NCI-H774 (cell line): Measurements from ENCODE around the gene TANGO2.

ENCODE experiments used
- DNase-seq: peaks from one replicate; lab custom pipeline; 2025; lab: John Stamatoyannopoulos, UW

The TANGO2 gene

GRCh38 chr22:20044495-20045151 is 23.7 kb downstream of the TANGO2 start:
- no peak for DNase-seq

GRCh38 chr22:20046730-20047129 is 25.8 kb downstream of the TANGO2 start:
- no peak for DNase-seq

- DNase-seq = no peak
These were observed 31.0 kb downstream of the TANGO2 start for GRCh38 chr22:20051927-20052308.

- DNase-seq = no peak
These were observed 31.7 kb downstream of the TANGO2 start for GRCh38 chr22:20052309-20053259.

GRCh38 chr22:20053407-20054033 is 32.6 kb downstream of the TANGO2 start:
- no peak for DNase-seq

- DNase-seq = no peak
These were observed 33.1 kb downstream of the TANGO2 start for GRCh38 chr22:20054034-20054427.

DNA sequence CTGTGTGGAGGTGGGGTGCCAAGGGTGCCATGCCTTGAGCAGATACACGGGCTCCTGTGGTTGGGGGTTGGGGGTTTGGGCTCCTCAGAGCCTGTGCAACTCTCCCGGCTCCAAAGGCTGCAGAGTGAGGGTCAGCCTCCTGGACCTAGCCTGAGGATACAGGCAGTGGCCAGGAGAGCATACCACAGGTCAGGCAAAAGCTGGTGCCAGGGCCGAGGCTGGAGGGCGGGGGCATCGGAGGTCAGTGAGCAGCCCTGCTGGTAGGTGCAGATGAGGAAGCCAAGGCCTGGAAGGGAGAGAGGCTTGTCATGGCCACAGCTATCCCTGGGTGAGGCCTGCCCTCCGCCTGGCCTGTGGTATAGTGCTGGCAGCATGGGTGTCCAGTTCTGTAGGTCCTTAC is 33.6 kb downstream of the TANGO2 start:
- DNase-seq = no peak

DNA sequence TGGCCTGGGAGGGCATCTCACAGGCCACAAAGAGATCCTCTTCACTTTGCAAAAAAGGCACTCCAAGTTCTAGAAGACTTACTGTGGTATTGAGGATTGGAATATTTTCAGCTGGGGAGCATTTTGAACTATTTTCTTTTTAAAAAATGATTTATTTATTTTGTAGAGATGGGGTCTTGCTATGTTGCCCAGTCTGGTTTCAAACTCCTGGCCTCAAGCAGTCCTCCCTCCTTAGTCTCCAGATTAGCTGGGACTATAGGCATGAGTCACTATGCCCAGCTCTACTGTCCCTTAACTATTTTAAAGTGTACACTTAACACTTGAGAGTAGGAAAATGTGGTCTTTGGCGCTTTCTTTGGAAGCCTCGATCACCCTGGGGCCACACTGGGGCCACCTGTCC is 34.2 kb downstream of the TANGO2 start:
- DNase-seq = no peak

DNA sequence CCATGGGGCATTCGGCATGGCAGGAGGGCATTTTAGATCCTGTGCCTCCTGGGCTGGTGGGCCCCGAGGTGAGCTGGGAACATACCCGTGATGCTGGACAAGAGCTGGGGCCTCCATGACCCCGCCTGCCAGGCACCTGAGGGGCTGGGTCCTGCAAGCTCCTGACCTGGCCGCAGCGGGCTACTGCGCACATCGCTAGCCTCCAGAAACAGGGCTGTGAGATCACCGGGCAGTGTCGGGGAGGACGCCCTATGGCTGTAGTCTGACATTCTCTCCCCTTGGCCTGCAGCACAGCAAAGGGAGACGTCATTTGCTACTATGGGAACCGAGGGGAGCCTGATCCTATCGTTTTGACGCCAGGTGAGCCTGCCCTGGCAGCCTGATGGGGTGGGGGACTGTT is 34.7 kb downstream of the TANGO2 start:
- no peak for DNase-seq

GRCh38 chr22:20056161-20056560 is 35.3 kb downstream of the TANGO2 start:
- no peak for DNase-seq

- no peak for DNase-seq
These were observed 35.9 kb downstream of the TANGO2 start for GRCh38 chr22:20056696-20057386.

- DNase-seq = no peak
These were observed 36.8 kb downstream of the TANGO2 start for GRCh38 chr22:20057596-20058268.

- no peak for DNase-seq
These were observed 38.3 kb downstream of the TANGO2 start for GRCh38 chr22:20058989-20059770.

- DNase-seq = no peak
These were observed 40.0 kb downstream of the TANGO2 start for GRCh38 chr22:20060700-20061480.

DNA sequence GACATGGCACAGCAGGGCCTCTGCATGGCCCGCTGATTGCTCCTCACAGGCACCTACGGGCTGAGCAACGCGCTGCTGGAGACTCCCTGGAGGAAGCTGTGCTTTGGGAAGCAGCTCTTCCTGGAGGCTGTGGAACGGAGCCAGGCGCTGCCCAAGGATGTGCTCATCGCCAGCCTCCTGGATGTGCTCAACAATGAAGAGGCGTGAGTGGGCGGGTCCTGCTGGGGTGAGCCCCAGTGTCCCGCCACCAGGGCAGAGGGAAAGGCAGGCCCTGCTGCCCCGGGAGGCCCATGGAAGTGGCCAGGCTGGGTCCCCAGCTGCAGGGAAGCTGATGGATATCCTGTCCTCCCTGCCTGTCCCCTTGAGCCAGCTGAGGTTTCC is 40.6 kb downstream of the TANGO2 start:
- no peak for DNase-seq

GRCh38 chr22:20062043-20062765 is 41.3 kb downstream of the TANGO2 start:
- no peak for DNase-seq

DNA sequence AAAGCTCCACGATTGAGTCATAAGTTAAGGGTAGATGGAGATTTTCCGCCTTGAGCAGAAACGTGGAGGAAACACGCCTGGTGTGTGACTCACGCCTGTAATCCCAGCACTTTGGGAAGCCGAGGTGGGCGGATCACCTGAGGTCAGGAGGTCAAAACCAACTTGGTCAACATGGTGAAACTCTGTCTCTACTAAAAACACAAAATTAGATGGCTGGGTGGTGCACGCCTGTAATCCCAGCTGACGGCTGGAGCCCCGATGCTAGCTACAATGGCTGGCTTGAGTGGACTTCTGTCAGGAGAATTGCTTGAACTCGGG is 41.8 kb downstream of the TANGO2 start:
- DNase-seq = no peak

- DNase-seq = no peak
These were observed 42.6 kb downstream of the TANGO2 start for GRCh38 chr22:20063271-20064139.

- DNase-seq = no peak
These were observed 43.2 kb downstream of the TANGO2 start for GRCh38 chr22:20064140-20064480.
